K562 (cell line): ENCODE measurements around the gene ZDHHC8. TPM values are rescaled to one million over a fixed set of nuclear protein-coding genes. Genes with fewer than 3 reads are reported as not detected.

Experiments
- MED1 ChIP-seq: sonication (generic); formaldehyde crosslinking; IDR thresholded peaks from 2 replicates; pipeline ENCODE4 v1.8.1; 2023; ENCODE audit warnings: missing genetic modification reagents, borderline replicate concordance
- MTA2 ChIP-seq: fragments of 450-650 bp; IDR thresholded peaks from 2 replicates; pipeline ENCODE4 v1.6.1; 2016; ENCODE audit warnings: low read depth
- MTF1 ChIP-seq: fragments of 250-450 bp; sonication (Bioruptor Pico); IDR thresholded peaks from 2 replicates; pipeline ENCODE4 v1.9.0; 2021; ENCODE audit warnings: moderate library complexity, mild to moderate bottlenecking, inconsistent platforms, borderline replicate concordance
- MYNN ChIP-seq, 2 experiments: sonication (generic); formaldehyde crosslinking in 1 of 2; IDR thresholded peaks; 2 replicates each; pipeline versions ENCODE4 v1.5.0 to v1.6.1; 2016 to 2020; ENCODE audit warnings: antibody characterized with exemption in 1 of 2, missing genetic modification reagents in 1 of 2
- SMARCB1 ChIP-seq: IDR thresholded peaks from 2 replicates; pipeline ENCODE4 v1.6.1; 2011; ENCODE audit warnings: improper control_type of control experiment, low read depth; ENCODE audit not compliant: insufficient read length
- TSC22D4 ChIP-seq: fragments of 450-650 bp; IDR thresholded peaks from 2 replicates; pipeline ENCODE4 v1.6.1; 2016; ENCODE audit warnings: missing genetic modification characterization, missing biosample characterization, control low read depth
- U2AF1 ChIP-seq: fragments of 200-400 bp; formaldehyde crosslinking; optimal IDR thresholded peaks from 2 replicates; pipeline ENCODE3; 2017; ENCODE audit warnings: mild to moderate bottlenecking, low read depth, low read length, moderate library complexity
- ZNF785 ChIP-seq: fragments of 250-450 bp; sonication (Bioruptor Pico); IDR thresholded peaks from 2 replicates; pipeline ENCODE4 v1.4.0; 2020; ENCODE audit warnings: mild to moderate bottlenecking
- polyA plus RNA-seq, 8 experiments: library from polyadenylated mRNA; depleted of rRNA in 4 of 8; stranded (reverse) in 5 of 8; unstranded in 3 of 8; fragments of >200 nt; fragmentation: Nextera tagmentation in 2 of 8; fragmentation: Illumina TruSeq in 1 of 8; extraction: Ambion mirVana in 2 of 8; extraction: Trizol in 1 of 8; gene quantifications; 2 replicates each; pipeline versions ENCODE4 v1.2.1 to v1.2.3, GENCODE V29; 2011 to 2014; ENCODE audit warnings: inconsistent platforms in 1 of 8, missing spikeins in 1 of 8
- total RNA-seq, 7 experiments: library from RNA; depleted of rRNA in 6 of 7; stranded (reverse); fragments of >200 nt in 6 of 7; fragmentation: Illumina TruSeq in 2 of 7; extraction: Trizol in 2 of 7; gene quantifications; 2 replicates each; pipeline versions ENCODE4 v1.2.1 to v1.2.3, GENCODE V29; 2011 to 2021; ENCODE audit warnings: low replicate concordance in 1 of 7
- TF ChIP-seq, protein P1 (sequence below): sonication (generic); formaldehyde crosslinking; IDR thresholded peaks from 2 replicates; pipeline ENCODE4 v1.8.0; 2023; ENCODE audit warnings: mild to moderate bottlenecking, missing genetic modification reagents
- TF ChIP-seq, protein P2 (sequence below): fragments of 450-650 bp; IDR thresholded peaks from 2 replicates; pipeline ENCODE4 v1.6.1; 2016; ENCODE audit warnings: mild to moderate bottlenecking

The ZDHHC8 gene
- total and polyA plus RNA-seq, 9 of the 15 experiments (the other 6 are each of a cell fraction or from before 2014, with no cell fraction given) = 0.04 to 109 (median 16.4) TPM

DNA sequence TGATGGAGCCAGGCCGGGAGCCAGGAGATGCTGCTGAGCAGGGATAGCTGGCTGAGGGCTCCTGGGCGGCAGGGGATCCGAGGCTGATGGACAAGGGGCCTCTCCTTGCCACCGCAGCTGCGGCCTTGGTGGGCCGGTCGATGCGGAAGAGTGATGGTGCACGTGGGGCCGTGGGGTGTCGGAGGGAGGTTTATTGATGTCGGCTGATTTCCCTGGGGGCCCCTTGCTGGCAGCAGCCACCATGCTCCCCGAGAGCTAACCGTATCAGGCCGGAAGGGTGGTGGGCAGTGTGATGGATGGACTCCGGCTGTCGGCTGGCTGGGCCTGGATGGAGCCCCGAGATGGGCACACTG, 50.3 kb downstream of the ZDHHC8 start (continued):
- TF ChIP-seq, protein P1, sequence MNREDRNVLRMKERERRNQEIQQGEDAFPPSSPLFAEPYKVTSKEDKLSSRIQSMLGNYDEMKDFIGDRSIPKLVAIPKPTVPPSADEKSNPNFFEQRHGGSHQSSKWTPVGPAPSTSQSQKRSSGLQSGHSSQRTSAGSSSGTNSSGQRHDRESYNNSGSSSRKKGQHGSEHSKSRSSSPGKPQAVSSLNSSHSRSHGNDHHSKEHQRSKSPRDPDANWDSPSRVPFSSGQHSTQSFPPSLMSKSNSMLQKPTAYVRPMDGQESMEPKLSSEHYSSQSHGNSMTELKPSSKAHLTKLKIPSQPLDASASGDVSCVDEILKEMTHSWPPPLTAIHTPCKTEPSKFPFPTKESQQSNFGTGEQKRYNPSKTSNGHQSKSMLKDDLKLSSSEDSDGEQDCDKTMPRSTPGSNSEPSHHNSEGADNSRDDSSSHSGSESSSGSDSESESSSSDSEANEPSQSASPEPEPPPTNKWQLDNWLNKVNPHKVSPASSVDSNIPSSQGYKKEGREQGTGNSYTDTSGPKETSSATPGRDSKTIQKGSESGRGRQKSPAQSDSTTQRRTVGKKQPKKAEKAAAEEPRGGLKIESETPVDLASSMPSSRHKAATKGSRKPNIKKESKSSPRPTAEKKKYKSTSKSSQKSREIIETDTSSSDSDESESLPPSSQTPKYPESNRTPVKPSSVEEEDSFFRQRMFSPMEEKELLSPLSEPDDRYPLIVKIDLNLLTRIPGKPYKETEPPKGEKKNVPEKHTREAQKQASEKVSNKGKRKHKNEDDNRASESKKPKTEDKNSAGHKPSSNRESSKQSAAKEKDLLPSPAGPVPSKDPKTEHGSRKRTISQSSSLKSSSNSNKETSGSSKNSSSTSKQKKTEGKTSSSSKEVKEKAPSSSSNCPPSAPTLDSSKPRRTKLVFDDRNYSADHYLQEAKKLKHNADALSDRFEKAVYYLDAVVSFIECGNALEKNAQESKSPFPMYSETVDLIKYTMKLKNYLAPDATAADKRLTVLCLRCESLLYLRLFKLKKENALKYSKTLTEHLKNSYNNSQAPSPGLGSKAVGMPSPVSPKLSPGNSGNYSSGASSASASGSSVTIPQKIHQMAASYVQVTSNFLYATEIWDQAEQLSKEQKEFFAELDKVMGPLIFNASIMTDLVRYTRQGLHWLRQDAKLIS (CRISPR knock-in tag) = no peak
- TF ChIP-seq MTA2 = no peak
- TF ChIP-seq MTF1 (CRISPR knock-in tag) = no peak
- no peak for TF ChIP-seq ZNF785
- TF ChIP-seq, protein P2, sequence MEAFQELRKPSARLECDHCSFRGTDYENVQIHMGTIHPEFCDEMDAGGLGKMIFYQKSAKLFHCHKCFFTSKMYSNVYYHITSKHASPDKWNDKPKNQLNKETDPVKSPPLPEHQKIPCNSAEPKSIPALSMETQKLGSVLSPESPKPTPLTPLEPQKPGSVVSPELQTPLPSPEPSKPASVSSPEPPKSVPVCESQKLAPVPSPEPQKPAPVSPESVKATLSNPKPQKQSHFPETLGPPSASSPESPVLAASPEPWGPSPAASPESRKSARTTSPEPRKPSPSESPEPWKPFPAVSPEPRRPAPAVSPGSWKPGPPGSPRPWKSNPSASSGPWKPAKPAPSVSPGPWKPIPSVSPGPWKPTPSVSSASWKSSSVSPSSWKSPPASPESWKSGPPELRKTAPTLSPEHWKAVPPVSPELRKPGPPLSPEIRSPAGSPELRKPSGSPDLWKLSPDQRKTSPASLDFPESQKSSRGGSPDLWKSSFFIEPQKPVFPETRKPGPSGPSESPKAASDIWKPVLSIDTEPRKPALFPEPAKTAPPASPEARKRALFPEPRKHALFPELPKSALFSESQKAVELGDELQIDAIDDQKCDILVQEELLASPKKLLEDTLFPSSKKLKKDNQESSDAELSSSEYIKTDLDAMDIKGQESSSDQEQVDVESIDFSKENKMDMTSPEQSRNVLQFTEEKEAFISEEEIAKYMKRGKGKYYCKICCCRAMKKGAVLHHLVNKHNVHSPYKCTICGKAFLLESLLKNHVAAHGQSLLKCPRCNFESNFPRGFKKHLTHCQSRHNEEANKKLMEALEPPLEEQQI = no peak
- TF ChIP-seq SMARCB1 = no peak
- TF ChIP-seq U2AF1 = no peak
- TF ChIP-seq MED1 = 0 out of 2 replicates have a peak, but pooled peaks have one; percentile 21
- TF ChIP-seq MYNN (IDR thresholded peaks at IDR 0.05) = no peak
- no peak for TF ChIP-seq MYNN (CRISPR knock-in tag; IDR thresholded peaks at IDR 0.05)
- TF ChIP-seq TSC22D4 = no peak
